Loucy (cell line): ENCODE measurements around the gene PTPN5.

ENCODE experiments used
- EZH2phosphoT487 ChIP-seq: fragments of 200-600 bp; IDR thresholded peaks from 2 replicates; pipeline ENCODE4 v1.6.1; 2018; ENCODE audit warnings: antibody characterized with exemption, mild to moderate bottlenecking, moderate library complexity, borderline replicate concordance
- TF ChIP-seq, protein P1 (sequence below): fragments of 200-600 bp; sonication (generic); conservative IDR thresholded peaks from 2 replicates; pipeline ENCODE4 v1.5.1; 2014; ENCODE audit warnings: mild to moderate bottlenecking, antibody characterized with exemption, low read length

DNA sequence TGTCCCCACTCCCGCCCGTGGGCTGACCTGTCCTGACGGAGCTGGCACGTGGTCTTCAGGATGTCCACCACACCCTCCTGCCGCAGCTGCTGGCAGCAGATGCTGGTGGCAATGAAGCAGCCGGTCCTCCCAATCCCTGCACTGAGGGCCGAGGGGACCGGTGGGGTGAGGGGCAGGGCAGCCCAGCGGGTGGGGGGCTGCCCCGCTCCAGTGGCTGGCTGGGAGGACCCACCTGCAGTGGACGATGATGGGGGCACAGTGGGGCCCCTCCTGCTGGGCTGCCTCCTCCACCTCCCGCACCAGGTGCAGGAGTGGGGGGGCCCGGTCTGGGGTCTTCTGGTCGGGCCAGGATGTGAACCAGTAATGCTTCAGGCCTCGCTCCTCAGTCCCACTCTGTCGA lies 62.2 kb downstream of the PTPN5 start:
- TF ChIP-seq, protein P1, sequence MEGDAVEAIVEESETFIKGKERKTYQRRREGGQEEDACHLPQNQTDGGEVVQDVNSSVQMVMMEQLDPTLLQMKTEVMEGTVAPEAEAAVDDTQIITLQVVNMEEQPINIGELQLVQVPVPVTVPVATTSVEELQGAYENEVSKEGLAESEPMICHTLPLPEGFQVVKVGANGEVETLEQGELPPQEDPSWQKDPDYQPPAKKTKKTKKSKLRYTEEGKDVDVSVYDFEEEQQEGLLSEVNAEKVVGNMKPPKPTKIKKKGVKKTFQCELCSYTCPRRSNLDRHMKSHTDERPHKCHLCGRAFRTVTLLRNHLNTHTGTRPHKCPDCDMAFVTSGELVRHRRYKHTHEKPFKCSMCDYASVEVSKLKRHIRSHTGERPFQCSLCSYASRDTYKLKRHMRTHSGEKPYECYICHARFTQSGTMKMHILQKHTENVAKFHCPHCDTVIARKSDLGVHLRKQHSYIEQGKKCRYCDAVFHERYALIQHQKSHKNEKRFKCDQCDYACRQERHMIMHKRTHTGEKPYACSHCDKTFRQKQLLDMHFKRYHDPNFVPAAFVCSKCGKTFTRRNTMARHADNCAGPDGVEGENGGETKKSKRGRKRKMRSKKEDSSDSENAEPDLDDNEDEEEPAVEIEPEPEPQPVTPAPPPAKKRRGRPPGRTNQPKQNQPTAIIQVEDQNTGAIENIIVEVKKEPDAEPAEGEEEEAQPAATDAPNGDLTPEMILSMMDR, result no peak
- no peak for TF ChIP-seq EZH2phosphoT487
